NCI-H526 (cell line): ENCODE data around the gene GAGE10.
A peak's percentile ranks its signal among the peaks of the same experiment; 100 is the strongest.

Source experiments
- DNase-seq, 2 experiments: peaks; one replicate each; lab custom pipeline; 2025; lab: John Stamatoyannopoulos, UW

Gene GAGE10, protein sequence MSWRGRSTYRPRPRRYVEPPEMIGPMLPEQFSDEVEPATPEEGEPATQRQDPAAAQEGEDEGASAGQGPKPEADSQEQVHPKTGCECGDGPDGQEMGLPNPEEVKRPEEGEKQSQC

DNA sequence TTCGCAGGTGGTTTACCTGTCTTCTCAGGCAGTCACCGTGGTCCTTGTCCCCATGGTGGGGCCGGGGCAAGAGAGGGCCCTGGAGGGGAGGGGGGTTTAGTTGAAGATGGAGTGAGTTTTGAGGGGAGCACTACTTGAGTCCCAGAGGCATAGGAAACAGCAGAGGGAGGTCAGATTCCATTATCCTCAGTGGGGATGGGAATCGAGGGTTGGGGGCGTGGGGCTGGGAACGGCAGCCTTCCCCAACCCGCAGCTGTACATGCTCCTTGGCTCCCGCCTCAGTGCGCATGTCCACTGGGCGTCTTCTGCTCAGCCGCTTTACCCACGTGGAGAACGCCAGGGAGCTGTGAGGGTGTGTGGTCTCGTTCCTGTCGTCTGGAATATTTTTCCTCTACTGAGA is at the start of gene GAGE10:
TSS of gene GAGE10 (plus strand) at position 301 of the 400 bp plus-strand sequence. CDS start 1,214 bp downstream, outside the sequence.
- no peak for DNase-seq

GRCh38 chrX:49254639-49255038 is 48.8 kb upstream of the GAGE10 start:
- no peak for DNase-seq

GRCh38 chrX:49256268-49256995 is 47.0 kb upstream of the GAGE10 start:
- no peak for DNase-seq

- no peak for DNase-seq
These were observed 46.2 kb upstream of the GAGE10 start for GRCh38 chrX:49257074-49257790.

- no peak for DNase-seq
These were observed 45.3 kb upstream of the GAGE10 start for GRCh38 chrX:49257846-49258748.

DNA sequence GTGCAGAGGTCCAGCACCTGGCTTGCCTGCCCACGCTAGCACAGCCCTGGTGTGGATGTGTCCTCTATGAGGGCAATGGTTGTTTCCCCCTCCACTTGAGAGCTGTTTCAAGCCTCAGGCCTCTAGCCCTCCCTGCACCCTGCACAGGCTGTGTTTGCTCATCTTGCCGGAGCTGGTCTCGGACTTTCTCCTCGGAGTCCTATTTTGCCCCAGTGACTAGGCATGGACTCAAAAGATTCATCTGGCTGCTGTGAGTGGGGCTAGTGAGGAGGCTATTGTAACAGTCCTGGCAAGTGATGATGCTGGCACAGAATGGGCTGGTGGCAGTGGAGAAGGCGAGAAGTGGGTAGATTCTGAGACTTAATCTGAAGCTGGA is 44.7 kb upstream of the GAGE10 start:
- no peak for DNase-seq

- DNase-seq: no peak
These were observed 43.0 kb upstream of the GAGE10 start for GRCh38 chrX:49260221-49260985.

DNA sequence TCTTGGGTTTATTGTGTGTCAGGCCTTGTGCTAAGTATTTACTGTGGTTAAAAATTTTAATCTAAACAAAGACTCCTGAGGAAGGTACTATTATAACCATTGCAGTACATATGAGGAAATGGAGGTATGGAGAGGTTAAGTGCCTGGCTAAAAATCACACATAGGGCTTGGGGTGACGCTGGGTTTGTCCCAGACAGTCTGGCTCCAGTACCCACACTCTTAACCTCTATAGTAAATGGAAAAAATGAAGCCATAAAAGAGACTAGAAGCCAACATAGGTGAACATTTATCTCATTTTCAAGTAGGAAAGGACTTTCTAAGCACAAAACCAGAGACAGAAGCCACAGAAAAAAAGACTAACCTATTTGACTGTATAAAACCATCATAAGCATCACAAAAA is 40.8 kb upstream of the GAGE10 start:
- DNase-seq: no peak

DNA sequence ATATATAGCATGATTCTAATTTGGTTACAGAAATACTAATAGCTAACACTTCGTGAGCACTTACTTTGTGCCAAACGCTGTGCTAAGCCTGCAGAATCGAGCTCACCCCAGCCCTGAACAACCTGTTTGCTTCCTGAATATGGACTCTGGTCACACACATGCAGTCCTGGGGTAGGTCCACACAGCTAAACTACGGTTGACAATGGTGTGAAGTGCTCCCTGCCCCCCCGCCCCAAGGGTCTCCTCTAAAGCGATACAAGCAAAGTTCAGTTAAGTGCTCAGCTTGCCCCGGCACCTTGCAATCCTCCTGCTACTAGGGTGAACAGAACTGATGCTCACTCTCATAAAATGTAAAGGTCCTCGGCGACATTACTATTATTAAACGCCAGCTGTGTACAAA is 39.8 kb upstream of the GAGE10 start:
- DNase-seq: no peak

DNA sequence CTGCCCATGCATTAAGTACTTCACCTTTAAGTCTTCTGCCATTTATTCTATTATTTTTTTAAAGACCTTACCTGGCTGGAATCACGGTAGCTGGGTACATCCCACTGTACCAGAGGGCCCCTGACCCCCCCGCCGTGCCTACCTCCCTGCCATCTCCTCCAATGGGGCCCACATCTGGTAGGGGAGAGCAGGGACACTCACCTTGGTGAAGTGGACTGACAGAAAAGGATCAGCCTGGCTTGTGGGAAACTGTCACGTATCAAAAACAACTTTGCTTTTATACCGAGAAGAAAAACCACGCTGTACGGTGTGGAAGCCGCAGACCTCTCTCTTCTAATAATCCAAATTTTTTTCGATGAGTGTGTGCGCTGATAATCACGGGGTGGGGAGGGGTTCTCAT is 39.0 kb upstream of the GAGE10 start, which contains the start of gene FOXP3:
TSS of gene FOXP3 (minus strand) at position 251 of the 400 bp plus-strand sequence. CDS start 6,205 bp downstream, outside the sequence.
- no peak for DNase-seq

- DNase-seq: no peak
These were observed 36.7 kb upstream of the GAGE10 start for GRCh38 chrX:49266523-49267445.

GRCh38 chrX:49268702-49269009 is 34.8 kb upstream of the GAGE10 start:
- DNase-seq: no peak

DNA sequence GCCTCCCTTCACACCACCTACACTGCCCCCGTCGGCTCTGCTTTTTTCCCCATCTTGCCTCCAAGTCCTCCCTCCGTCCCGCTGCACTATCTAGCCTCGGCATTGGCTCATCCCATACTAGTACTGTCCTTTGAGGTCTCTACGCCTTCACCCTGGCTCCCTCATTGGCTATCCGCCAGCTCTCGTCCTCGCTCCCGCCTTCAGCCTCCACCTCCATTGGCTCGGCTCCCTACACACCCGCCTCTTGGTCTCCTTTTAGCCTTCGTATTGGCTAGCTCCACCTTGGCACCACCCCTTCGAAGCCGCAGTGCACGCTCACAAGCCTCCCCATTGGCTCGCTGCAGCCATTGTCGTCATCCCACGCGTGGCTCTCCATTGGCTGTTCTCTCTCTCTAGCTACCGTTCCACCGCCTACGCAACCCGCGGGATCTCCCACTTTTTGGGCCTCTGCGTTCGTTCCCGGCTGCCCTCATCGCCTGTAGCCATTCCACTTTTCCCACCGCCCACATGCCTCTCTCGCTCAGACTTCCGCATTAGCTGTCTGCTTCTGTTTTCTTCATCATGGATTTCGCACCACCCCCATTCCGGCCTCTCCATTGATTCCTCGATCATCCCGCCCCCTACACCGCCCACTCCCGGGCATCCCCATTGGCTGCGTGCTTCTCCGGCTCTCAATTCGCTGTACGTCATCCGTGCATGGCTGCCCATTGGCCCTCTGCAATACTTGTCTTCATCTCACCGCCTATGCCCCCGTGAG is 34.3 kb upstream of the GAGE10 start:
- DNase-seq: peak; percentile 97

GRCh38 chrX:49269767-49270248 is 33.6 kb upstream of the GAGE10 start, which contains the start of gene PPP1R3F:
PPP1R3F (plus strand) TSS chrX:49269793; CDS start chrX:49269870, 77 bp downstream.
- DNase-seq: no peak

- no peak for DNase-seq
These were observed 33.1 kb upstream of the GAGE10 start for GRCh38 chrX:49270249-49270921.

GRCh38 chrX:49271341-49271740 is 32.1 kb upstream of the GAGE10 start:
- no peak for DNase-seq

DNA sequence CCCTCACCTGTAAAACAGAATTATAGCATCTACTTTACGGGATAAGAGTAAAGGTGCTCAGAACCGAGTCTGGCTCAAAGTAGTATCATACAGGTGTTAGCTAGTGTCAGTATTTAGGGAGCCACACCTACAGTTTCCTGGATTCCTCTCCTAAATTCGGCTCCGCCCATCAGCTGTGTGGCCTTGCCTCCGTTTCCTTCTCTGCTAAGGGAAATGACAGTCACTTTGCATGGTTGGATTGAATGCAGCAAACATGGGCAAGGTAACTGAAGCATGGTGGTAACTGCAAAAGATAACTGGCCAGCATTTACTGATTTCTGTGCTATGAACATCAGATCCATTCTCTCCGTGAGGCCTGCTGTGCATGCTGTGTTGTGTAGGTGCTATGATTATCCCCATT is 31.0 kb upstream of the GAGE10 start:
- DNase-seq: no peak

- DNase-seq: no peak
These were observed 30.2 kb upstream of the GAGE10 start for GRCh38 chrX:49273181-49273727.

- DNase-seq: no peak
These were observed 27.2 kb upstream of the GAGE10 start for GRCh38 chrX:49276207-49276606.
